Hindlimb muscle (tissue), 1 donor: ENCODE data around the gene AGTRAP. TPM values are rescaled to one million over a fixed set of nuclear protein-coding genes. Genes with fewer than 3 reads are reported as not detected.

ENCODE experiments used
- DNase-seq: peaks from one replicate; pipeline ENCODE4 v3.0.0-alpha.2; 2013
- polyA plus RNA-seq: library from polyadenylated mRNA; unstranded; fragments of 120-200 nt; gene quantifications from one replicate; pipeline ENCODE4 v1.2.1, GENCODE V29; 2013; ENCODE audit not compliant: insufficient read length

AGTRAP gene
- polyA plus RNA-seq, 1 donor: 22.2 TPM

GRCh38 chr1:11764519-11764918, 28.6 kb downstream of the AGTRAP start:
- no peak for DNase-seq

- DNase-seq: no peak
Observed at GRCh38 chr1:11765661-11766428, 29.9 kb downstream of the AGTRAP start.

GRCh38 chr1:11766429-11766776, 30.5 kb downstream of the AGTRAP start:
- DNase-seq: no peak

GRCh38 chr1:11767922-11768704, 32.2 kb downstream of the AGTRAP start:
- no peak for DNase-seq

- no peak for DNase-seq
Observed at GRCh38 chr1:11768821-11769220, 32.9 kb downstream of the AGTRAP start.

- no peak for DNase-seq
Observed at GRCh38 chr1:11769274-11769673, 33.3 kb downstream of the AGTRAP start.

GRCh38 chr1:11770011-11770410, 34.1 kb downstream of the AGTRAP start:
- no peak for DNase-seq

- no peak for DNase-seq
Observed at GRCh38 chr1:11771481-11772043, 35.6 kb downstream of the AGTRAP start.

- no peak for DNase-seq
Observed at GRCh38 chr1:11772458-11772857, 36.5 kb downstream of the AGTRAP start.

- no peak for DNase-seq
Observed at GRCh38 chr1:11774753-11775152, 38.8 kb downstream of the AGTRAP start.

GRCh38 chr1:11777658-11778322, 41.9 kb downstream of the AGTRAP start:
- no peak for DNase-seq

- DNase-seq: no peak
Observed at GRCh38 chr1:11778336-11778735, 42.4 kb downstream of the AGTRAP start.

- no peak for DNase-seq
Observed at GRCh38 chr1:11778844-11779623, 43.1 kb downstream of the AGTRAP start.

GRCh38 chr1:11779715-11780379, 43.9 kb downstream of the AGTRAP start:
- no peak for DNase-seq

- DNase-seq: no peak
Observed at GRCh38 chr1:11780380-11781147, 44.6 kb downstream of the AGTRAP start.

GRCh38 chr1:11781297-11781696, 45.4 kb downstream of the AGTRAP start:
- DNase-seq: no peak

- no peak for DNase-seq
Observed at GRCh38 chr1:11782127-11782708, 46.3 kb downstream of the AGTRAP start.

GRCh38 chr1:11783556-11783955, 47.6 kb downstream of the AGTRAP start:
- no peak for DNase-seq

- no peak for DNase-seq
Observed at GRCh38 chr1:11784256-11784992, 48.5 kb downstream of the AGTRAP start.
